Erythroblast (primary cell): ENCODE results near the gene STK11.

Experiments
- DNase-seq, 2 experiments: peaks; one replicate each; lab custom pipeline; 2025; lab: John Stamatoyannopoulos, UW
- GATA1 ChIP-seq: IDR thresholded peaks from 2 replicates; pipeline ENCODE4 v1.6.1; 2011; ENCODE audit warnings: low read depth, mild to moderate bottlenecking, control low read depth, low read length, moderate library complexity
- POLR2A ChIP-seq: IDR thresholded peaks from 2 replicates; pipeline ENCODE4 v1.6.1; 2011; ENCODE audit warnings: mild to moderate bottlenecking, low read length

STK11 gene

GRCh38 chr19:1255186-1256161 lies 49.9 kb downstream of the STK11 start:
- DNase-seq = no peak
- TF ChIP-seq GATA1 (no peak), POLR2A (no peak)

- TF ChIP-seq POLR2A (peak; percentile 23), GATA1 (no peak)
- DNase-seq = no peak
Measured at GRCh38 chr19:1256646-1257474, 51.3 kb downstream of the STK11 start.

GRCh38 chr19:1257475-1258162 lies 52.0 kb downstream of the STK11 start:
- DNase-seq = no peak
- TF ChIP-seq POLR2A (no peak), GATA1 (no peak)

GRCh38 chr19:1258163-1258492 lies 52.5 kb downstream of the STK11 start:
- DNase-seq = no peak

GRCh38 chr19:1258707-1259205 lies 53.2 kb downstream of the STK11 start:
- no peak for DNase-seq

More at GRCh38 chr19:1258163-1258492, 52.5 kb downstream of the STK11 start:
- no peak for TF ChIP-seq GATA1
- no peak for TF ChIP-seq POLR2A

GRCh38 chr19:1259206-1259875 lies 53.8 kb downstream of the STK11 start:
- peak; percentile 69 for TF ChIP-seq POLR2A
- no peak for TF ChIP-seq GATA1
- DNase-seq = peak; percentile 58 to 65

More at GRCh38 chr19:1258707-1259205, 53.2 kb downstream of the STK11 start:
- no peak for TF ChIP-seq GATA1
- TF ChIP-seq POLR2A = no peak

- TF ChIP-seq POLR2A (no peak), GATA1 (no peak)
- DNase-seq = no peak
Measured at GRCh38 chr19:1259876-1260748, 54.5 kb downstream of the STK11 start.

- DNase-seq = peak; percentile 97 to 99
Measured at GRCh38 chr19:1260749-1261537, 55.4 kb downstream of the STK11 start.

GRCh38 chr19:1261538-1261797 lies 55.9 kb downstream of the STK11 start:
- TF ChIP-seq POLR2A = no peak
- no peak for TF ChIP-seq GATA1
- DNase-seq = peak; percentile 48 to 64

More at GRCh38 chr19:1260749-1261537, 55.4 kb downstream of the STK11 start:
- TF ChIP-seq GATA1 = no peak
- TF ChIP-seq POLR2A = peak; percentile 46

- TF ChIP-seq GATA1 = no peak
- TF ChIP-seq POLR2A = no peak
- peak; percentile 62 to 72 for DNase-seq
Measured at GRCh38 chr19:1261798-1262622, 56.4 kb downstream of the STK11 start.

- DNase-seq = no peak
- no peak for TF ChIP-seq POLR2A
- TF ChIP-seq GATA1 = no peak
Measured at GRCh38 chr19:1262623-1263123, 57.1 kb downstream of the STK11 start.
